ENCODE results near the gene FGGY. TPM values are rescaled to one million over a fixed set of nuclear protein-coding genes. Genes with fewer than 3 reads are reported as not detected.

Gene FGGY
- total and polyA plus RNA-seq, 5 donors, result 10.0 to 20.5 (median 19.9) TPM

DNA sequence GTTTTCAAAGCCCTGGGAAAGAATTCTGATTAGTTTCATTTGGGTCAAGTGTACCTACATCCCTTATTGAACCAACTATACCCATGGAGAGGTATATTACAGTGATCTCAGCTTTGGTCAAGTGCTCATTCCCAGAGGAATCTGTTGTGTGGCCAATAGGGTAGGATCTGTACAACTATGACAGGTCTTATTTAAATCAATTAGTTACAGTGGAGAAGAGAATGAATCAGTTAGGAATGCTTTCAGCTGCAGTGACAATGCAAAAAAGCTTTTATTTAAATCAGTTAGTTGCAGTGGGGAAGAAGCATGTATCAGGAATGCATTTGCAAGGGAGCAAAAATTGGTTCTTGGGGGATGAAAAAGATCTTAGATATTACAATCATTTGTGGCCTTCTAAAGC is 119.0 kb downstream of the FGGY start:
- H3K27ac ChIP-seq (ENCODE audit: low read length), result no peak overlapping the region
- H3K4me3 ChIP-seq (ENCODE audit: low read length), result no peak overlapping the region
- no peak for DNase-seq
- intact Hi-C loops (cut with DNase I), result no loop called here
- H3K4me1 ChIP-seq (ENCODE audit: control insufficient read depth, insufficient read depth, low read length), result peaks cover 3% of the 10 kb centered on the region
- H3K27me3 ChIP-seq (ENCODE audit: control insufficient read depth, insufficient read depth), result no peaks in the 10 kb centered on the region
- ATAC-seq, result no peak
- no peaks in the 10 kb centered on the region for H3K9me3 ChIP-seq (ENCODE audit: control insufficient read depth, low read length)

DNA sequence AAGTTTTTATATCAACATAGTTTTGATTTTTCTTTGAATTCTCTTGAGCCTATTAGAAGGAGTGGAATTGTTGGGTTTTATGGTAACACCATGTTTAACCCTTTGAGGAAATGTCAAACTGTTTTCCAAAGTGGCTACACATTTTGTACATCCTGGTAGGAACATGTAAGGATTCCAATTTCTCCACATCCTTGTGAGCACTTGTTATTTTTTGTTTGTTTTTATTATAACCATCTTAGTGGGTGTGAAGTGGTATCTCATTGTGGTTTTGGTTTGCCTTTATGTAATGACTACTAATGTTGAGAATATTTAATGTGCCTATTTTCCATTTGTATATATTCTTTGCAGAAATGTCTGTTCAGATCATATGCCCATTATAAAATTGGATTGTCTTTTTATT is 120.5 kb downstream of the FGGY start:
- Histone ChIP-seq H3K4me1 (ENCODE audit: control insufficient read depth, insufficient read depth, low read length) (peaks cover 4% of the 10 kb centered on the region), H3K27me3 (ENCODE audit: control insufficient read depth, insufficient read depth) (no peaks in the 10 kb centered on the region), H3K27ac (ENCODE audit: low read length) (no peak overlapping the region), H3K9me3 (ENCODE audit: control insufficient read depth, low read length) (no peaks in the 10 kb centered on the region), H3K4me3 (ENCODE audit: low read length) (no peak overlapping the region)
- DNase-seq (no peak), ATAC-seq (no peak)
- intact Hi-C loops (cut with DNase I), result no loop called here

DNA sequence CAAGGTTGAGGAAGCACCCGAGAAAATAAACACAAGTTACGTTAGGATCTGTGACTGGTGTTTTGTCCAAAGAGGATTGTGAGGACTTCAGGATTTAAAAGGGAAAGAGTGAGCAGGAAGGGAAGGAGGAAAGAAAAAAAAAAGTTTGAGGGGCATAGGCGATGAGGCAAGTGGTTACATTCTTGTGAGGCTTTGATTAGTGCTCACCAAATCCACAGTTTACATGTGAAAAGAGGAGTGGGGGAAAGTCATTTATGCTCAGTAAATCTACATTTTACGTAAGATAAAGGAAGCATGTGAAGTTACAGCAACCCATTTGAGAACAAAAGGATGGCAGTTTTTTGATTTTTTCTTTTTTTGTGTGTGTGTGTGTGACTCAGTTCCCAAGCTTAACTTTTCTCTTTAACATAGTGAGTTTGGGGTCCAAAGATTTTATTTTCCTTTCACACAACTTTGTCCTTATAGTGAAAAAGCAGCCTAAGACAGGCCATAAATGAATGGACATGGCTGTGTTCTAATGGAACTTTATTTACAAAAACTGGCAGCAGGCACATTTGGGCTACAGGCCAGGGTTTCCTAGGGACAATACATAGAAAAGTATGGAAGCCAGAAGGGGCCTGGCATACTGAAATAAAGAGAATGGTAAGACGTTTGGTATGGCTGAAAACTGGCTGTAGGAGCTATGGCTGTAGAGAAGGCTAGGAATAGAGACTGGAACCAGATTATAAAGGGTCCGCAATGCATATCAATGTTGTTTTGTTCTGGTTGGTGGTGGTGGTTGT is 121.7 kb downstream of the FGGY start:
- no peak overlapping the region for H3K4me3 ChIP-seq (ENCODE audit: low read length)
- WGBS, result 88% methylated on average over 6 of the region's 6 CpGs
- H3K9me3 ChIP-seq (ENCODE audit: control insufficient read depth, low read length), result no peaks in the 10 kb centered on the region
- H3K4me1 ChIP-seq (ENCODE audit: control insufficient read depth, insufficient read depth, low read length), result peaks cover 8% of the 10 kb centered on the region
- H3K27me3 ChIP-seq (ENCODE audit: control insufficient read depth, insufficient read depth), result no peaks in the 10 kb centered on the region
- DNase-seq (no peak), ATAC-seq (no peak)
- intact Hi-C loops (cut with DNase I), result no loop called here
- H3K27ac ChIP-seq (ENCODE audit: low read length), result no peak overlapping the region

DNA sequence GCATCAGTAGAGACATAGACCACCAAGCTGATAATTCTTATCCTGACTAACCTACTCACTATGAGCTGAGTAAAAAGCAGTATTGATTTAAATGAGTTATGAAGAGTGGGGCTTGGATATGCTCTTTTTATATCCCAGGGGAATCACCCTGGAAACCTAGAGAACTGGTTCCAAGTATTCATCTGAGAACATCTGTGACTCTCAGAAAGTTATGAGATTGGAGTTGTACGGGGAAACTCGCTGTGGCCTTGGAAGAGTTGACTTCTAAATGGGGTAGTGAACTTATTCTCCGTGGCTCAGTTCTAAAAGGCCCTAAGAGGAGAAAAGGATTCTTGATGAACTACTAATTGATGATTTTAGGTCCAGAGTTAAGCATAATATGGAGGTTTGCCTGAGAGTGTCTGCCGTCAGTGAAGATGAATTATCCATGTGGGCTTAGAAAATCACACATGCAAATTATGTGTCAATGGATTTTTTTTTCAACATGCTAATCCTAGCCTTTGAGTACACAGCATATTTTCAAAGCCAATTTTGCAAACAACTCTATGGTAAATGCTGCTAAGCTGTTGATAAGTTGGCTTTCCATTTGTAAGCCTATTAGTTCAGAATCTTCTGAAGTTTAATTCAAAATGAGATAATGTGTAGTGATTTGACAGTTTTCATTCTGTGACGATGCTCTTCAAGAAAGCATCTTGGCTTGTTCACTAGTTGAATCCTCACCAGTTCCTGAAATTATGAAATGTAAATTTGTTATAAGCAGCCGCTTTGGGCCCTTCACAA is 122.7 kb downstream of the FGGY start:
- ATAC-seq (no peak), DNase-seq (no peak)
- Histone ChIP-seq H3K4me1 (ENCODE audit: control insufficient read depth, insufficient read depth, low read length) (peaks cover 8% of the 10 kb centered on the region), H3K9me3 (ENCODE audit: control insufficient read depth, low read length) (no peaks in the 10 kb centered on the region), H3K27ac (ENCODE audit: low read length) (no peak overlapping the region), H3K27me3 (ENCODE audit: control insufficient read depth, insufficient read depth) (no peaks in the 10 kb centered on the region), H3K4me3 (ENCODE audit: low read length) (no peak overlapping the region)
- 82% methylated on average over 6 of the region's 6 CpGs for WGBS
- intact Hi-C loops (cut with DNase I), result no loop called here

DNA sequence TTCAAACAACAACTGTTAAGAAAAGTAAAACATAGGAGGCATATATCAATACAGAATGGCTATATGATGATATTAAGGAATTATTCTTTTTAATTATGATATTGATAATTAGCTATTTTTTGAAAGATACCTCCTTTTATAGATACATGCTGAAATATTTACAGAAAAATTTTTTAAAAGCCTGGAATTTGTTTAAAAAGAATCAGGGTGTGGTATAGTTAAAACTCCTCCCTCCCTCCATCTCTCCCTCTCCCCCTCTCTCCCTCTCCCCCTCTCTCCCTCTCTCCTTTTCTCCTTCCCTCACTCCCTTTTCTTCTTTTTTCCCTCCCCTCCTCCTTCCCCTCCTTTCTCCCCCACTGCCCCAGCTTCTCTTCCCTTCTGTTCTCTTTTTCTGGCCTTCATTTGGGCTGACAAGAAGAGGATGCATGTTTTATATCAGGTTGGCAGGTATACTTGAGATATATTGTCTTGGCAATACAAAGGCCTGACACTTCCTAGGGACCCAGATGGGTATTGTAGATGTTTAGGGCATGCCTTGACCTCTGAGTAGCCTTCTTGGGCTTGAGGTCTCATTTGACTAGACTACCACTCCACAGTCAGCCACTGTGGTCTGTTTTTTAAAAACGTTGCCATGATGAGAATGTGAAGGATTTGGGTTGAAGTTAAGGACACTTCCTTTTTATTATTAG is 124.5 kb downstream of the FGGY start:
- no peak overlapping the region for H3K27ac ChIP-seq (ENCODE audit: low read length)
- WGBS, result 33% methylated on average over 1 of the region's 1 CpG
- H3K4me1 ChIP-seq (ENCODE audit: control insufficient read depth, insufficient read depth, low read length), result peaks cover 6% of the 10 kb centered on the region
- no peaks in the 10 kb centered on the region for H3K27me3 ChIP-seq (ENCODE audit: control insufficient read depth, insufficient read depth)
- no peaks in the 10 kb centered on the region for H3K9me3 ChIP-seq (ENCODE audit: control insufficient read depth, low read length)
- H3K4me3 ChIP-seq (ENCODE audit: low read length), result no peak overlapping the region
- ATAC-seq, result no peak
- intact Hi-C loops (cut with DNase I), result no loop called here
- no peak for DNase-seq

DNA sequence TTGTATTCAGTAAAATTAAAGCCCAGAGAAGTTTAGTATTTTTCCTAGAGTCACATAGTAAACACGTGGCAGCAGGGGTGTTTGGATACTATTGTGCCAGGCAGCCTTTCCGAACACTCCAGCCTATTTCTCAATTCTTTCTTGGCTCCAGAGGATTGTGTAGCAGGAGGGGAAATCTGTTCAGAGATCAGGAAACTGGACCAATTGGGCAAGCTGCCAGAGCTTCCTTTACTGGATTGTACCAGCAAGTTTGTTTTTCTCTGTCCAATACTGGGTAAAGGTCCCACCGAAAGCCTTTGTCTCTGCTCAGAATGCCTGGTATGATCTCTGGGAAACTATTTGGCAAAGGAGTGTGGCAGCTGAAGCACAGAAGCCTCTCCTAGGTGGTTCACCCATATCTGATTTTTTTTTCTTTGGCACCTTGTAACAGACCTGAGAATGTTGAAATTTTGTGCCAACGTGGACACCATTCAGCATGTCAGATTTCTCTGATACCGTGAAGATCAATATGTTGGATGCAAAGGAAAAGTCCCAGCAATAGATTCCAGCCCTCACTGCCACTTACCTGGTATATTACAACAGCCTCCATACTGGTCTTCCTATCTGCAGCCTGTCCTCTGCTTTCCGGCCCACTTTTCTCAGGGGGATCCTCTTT is 126.2 kb downstream of the FGGY start:
- H3K27me3 ChIP-seq (ENCODE audit: control insufficient read depth, insufficient read depth), result no peaks in the 10 kb centered on the region
- H3K27ac ChIP-seq (ENCODE audit: low read length), result peak overlapping the region; percentile 28
- intact Hi-C loops (cut with DNase I), result no loop called here
- H3K4me3 ChIP-seq (ENCODE audit: low read length), result no peak overlapping the region
- ATAC-seq (peak; percentile 81 to 91), DNase-seq (peak; percentile 73 to 89 (median 82))
- peaks cover 6% of the 10 kb centered on the region for H3K4me1 ChIP-seq (ENCODE audit: control insufficient read depth, insufficient read depth, low read length)
- 48% methylated on average over 6 of the region's 6 CpGs for WGBS
- no peaks in the 10 kb centered on the region for H3K9me3 ChIP-seq (ENCODE audit: control insufficient read depth, low read length)

DNA sequence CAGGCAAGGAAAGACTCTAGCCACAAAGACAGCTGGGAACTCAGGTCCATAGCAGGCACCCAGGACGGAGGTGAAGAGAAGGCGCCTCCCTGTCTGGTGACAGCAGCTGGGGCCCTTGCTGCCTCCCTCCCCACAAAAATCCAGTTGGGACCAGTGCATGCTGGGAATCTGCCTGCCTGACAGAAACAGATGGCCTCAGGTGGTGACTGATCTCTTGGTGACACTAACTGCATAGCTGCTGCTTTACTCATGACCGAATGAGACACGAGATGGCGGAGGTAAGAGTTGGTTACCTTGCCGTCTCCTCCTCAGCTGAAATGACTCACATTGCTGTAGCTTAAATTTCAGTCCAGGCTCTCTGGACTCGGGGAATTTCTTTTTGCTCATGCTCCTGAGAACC is 130.3 kb downstream of the FGGY start:
- intact Hi-C loops (cut with DNase I), result no loop called here
- peaks cover 5% of the 10 kb centered on the region for H3K4me1 ChIP-seq (ENCODE audit: control insufficient read depth, insufficient read depth, low read length)

DNA sequence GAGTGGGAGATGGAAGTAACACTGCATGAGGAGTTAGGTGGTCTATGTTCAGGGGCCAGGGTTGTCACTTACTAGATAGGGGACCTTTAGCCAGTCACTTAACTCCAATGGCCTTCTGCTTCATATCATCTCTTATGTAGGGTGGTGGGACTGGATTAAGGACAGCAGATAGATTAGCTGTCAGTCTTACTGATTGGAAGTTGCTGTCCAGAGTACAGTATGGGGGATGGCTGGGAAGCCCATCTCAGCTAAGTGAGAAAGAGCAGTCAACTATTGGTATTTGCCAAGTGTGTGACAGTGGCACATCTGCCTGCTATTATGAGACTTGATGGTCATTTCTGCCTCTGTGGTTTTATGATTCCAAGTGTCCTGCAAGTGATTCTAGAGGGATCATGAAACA is 130.9 kb downstream of the FGGY start:
- ATAC-seq, result no peak
- intact Hi-C loops (cut with DNase I), result no loop called here
- Histone ChIP-seq H3K27ac (ENCODE audit: low read length) (no peak overlapping the region), H3K27me3 (ENCODE audit: control insufficient read depth, insufficient read depth) (no peaks in the 10 kb centered on the region), H3K4me3 (ENCODE audit: low read length) (no peak overlapping the region), H3K9me3 (ENCODE audit: control insufficient read depth, low read length) (no peaks in the 10 kb centered on the region), H3K4me1 (ENCODE audit: control insufficient read depth, insufficient read depth, low read length) (peaks cover 2% of the 10 kb centered on the region)
- DNase-seq, result no peak

More for the DNA sequence above, 130.3 kb downstream of the FGGY start:
- H3K27ac ChIP-seq (ENCODE audit: low read length), result no peak overlapping the region
- 84% methylated on average over 7 of the region's 7 CpGs for WGBS
- H3K4me3 ChIP-seq (ENCODE audit: low read length), result no peak overlapping the region
- H3K9me3 ChIP-seq (ENCODE audit: control insufficient read depth, low read length), result no peaks in the 10 kb centered on the region
- ATAC-seq (peak; percentile 17 to 31), DNase-seq (peak in 1 of 3 donors; percentile 49)
- no peaks in the 10 kb centered on the region for H3K27me3 ChIP-seq (ENCODE audit: control insufficient read depth, insufficient read depth)

DNA sequence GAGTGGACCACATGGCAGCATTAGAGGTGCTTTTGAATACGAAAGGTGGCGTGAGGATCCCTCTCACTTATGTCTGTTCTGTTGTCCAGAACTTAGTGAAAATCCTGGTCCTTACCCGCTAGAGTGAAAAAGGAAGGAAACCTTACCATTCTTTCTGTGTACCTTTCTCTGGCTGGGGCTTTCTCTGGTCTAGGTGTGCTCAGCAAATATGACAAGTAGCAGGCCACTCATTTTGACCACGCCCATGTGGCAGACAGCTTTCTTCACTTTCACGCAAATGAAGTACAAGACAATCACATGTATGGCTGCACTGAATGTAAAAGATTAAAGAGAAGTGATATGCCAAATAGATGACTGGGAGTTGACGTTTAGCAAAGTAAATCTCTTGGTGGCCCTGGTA is 131.9 kb downstream of the FGGY start:
- H3K4me1 ChIP-seq (ENCODE audit: control insufficient read depth, insufficient read depth, low read length), result peaks cover 3% of the 10 kb centered on the region
- DNase-seq (no peak), ATAC-seq (no peak)
- no peak overlapping the region for H3K4me3 ChIP-seq (ENCODE audit: low read length)
- intact Hi-C loops (cut with DNase I), result no loop called here
- H3K27me3 ChIP-seq (ENCODE audit: control insufficient read depth, insufficient read depth), result no peaks in the 10 kb centered on the region
- 95% methylated on average over 6 of the region's 6 CpGs for WGBS
- no peak overlapping the region for H3K27ac ChIP-seq (ENCODE audit: low read length)
- no peaks in the 10 kb centered on the region for H3K9me3 ChIP-seq (ENCODE audit: control insufficient read depth, low read length)

DNA sequence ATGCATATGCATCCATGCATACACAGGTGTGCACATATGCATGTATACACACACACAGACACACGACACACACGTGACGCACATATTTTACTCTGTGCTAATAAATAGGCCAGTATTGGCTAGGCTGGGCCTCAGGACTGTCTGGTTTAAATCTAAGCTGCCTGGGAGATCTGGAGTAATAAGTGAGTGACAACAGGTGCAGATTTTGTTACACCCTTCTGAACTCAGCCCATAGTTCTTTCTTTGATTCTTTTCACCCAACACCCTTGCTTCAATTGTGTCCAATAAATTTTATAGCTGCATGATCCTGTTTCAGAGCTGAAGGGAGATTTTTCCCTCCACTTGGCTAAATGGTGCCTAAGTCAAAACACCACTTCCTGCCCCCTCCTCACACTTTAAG is 132.8 kb downstream of the FGGY start:
- peaks cover 3% of the 10 kb centered on the region for H3K4me1 ChIP-seq (ENCODE audit: control insufficient read depth, insufficient read depth, low read length)
- 92% methylated on average over 3 of the region's 3 CpGs for WGBS
- no peaks in the 10 kb centered on the region for H3K27me3 ChIP-seq (ENCODE audit: control insufficient read depth, insufficient read depth)
- no peak overlapping the region for H3K27ac ChIP-seq (ENCODE audit: low read length)
- DNase-seq (no peak), ATAC-seq (no peak)
- intact Hi-C loops (cut with DNase I), result no loop called here
- no peaks in the 10 kb centered on the region for H3K9me3 ChIP-seq (ENCODE audit: control insufficient read depth, low read length)
- H3K4me3 ChIP-seq (ENCODE audit: low read length), result no peak overlapping the region

Measured in right cardiac atrium (tissue), 5 donors.